COLO668 (cell line): ENCODE results near the gene AFF1.

Experiments used
- DNase-seq: peaks from one replicate; lab custom pipeline; 2025; ENCODE audit not compliant: unreplicated experiment; lab: John Stamatoyannopoulos, UW

AFF1 gene

DNA sequence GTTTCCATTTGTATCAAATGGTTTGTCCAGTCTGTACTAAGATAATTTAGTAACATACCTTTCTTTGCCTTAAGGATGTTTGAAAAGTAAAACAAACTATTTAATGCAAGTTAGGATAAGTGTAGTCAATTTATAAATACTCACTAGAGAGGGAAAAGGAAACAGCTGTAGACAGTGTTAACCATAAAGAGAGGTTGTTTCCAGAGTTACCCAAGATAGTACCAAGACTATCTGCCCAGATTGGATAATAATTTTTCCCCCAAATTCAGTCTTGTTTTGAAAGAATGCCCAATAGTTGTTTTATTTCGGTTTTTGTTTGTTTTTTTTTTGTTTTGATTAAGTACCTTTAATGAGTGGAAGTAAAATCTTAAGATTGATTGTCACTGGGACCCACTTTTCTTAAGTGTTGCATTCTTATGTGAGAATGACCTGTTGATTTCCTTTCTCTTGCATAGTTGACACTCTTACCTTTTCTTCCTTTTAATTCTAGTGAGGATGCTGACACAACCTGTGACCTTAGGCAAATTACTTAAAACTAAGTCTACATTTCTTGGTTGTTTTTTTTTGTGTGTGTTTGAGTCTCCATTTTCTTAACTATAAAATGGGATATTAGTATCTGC, 12.8 kb downstream of the AFF1 start:
- no peak for DNase-seq

DNA sequence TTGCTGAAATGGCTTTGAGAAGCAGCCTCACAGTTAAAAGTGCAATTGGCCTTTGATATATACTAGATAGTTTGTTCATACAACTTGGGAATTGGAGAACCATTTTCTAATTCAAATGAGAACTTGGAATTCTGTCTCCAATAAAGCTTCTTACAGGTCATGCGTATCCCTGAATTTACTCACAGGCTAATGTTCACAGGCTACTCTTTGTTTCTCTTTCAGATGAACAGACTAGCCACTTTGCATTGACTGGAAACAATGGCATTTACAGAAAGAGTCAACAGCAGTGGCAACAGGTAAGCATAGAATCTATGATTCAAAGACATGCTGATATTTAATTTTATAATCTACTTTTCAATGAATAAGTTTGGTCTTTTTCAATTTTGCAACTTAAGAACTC, 13.5 kb downstream of the AFF1 start:
- DNase-seq: no peak

DNA sequence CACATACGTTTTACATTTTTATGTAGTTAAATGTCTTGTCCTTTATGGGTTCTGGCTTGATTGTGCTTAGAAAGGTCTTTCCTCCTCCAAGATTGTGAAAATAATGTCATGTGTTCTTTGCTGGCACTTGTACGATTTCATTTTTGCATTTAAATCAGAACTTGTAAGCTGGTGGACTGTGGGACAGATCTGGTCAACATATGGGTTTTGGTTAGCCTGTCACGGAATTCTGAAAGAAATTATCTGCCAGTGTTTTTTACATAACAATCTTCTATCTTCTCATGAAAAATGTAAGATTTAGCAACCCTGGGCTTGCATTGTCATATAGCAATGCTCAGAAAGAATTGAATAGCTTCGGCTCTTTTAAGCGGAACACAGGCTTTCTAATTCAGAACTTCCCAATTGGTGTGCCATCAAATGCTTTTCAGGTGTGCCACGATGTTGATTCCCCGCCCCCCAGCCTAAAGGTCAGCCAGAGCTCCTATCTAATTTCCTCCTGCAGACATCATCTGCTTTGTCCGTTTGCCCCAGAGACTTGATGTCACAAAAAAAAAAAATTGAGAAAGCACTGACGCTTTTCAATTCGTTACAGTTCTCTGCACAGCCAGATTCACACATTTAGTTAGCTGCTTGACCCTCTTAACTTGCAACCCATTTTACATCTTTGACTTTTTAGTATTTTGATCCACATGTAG, 16.2 kb downstream of the AFF1 start:
- DNase-seq: no peak

DNA sequence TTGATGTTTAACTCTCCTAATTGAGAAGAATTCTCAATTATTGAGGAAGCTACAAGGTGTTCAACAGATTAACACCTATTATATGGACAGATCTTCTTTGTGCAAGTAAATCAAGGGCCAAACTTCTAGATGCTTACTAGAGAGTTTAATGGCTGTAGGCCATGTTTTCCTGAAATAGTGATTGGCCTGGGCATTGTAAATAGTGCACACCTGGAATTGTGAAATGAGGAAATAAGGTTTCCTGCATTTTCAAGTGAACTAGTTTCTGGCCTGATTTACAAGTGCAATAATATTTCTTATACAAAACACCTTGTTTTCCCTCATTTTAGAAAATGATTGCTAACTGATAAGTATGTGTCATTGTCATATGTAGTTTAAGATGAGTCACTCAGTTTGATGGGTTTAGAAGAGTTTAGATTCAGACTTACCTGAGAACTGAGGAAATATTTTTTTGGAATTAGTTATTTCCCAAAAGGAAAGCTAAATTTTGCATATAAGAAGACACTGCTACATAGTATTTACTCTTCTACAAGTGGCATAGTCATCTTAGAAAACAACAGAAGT, 21.2 kb downstream of the AFF1 start:
- DNase-seq: no peak

DNA sequence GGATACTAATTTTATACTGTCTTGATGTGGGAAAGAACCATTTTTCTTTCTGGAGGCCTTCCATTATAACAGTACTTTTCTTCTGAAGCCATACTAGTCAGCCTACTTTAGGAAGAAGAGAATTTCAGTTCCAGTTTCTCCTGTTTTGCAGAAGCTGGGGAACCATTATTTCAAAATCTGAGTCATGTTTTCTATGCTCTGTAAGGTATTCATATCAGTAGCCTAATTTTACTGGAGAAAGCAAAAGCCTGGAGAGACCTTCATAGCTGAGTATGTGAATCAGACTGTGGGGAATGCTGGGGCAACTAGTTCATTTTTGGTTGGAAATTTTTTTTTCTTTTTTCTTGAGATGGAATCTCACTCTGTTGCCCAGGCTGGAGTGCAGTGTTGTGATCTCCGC, 22.4 kb downstream of the AFF1 start:
- DNase-seq: no peak

DNA sequence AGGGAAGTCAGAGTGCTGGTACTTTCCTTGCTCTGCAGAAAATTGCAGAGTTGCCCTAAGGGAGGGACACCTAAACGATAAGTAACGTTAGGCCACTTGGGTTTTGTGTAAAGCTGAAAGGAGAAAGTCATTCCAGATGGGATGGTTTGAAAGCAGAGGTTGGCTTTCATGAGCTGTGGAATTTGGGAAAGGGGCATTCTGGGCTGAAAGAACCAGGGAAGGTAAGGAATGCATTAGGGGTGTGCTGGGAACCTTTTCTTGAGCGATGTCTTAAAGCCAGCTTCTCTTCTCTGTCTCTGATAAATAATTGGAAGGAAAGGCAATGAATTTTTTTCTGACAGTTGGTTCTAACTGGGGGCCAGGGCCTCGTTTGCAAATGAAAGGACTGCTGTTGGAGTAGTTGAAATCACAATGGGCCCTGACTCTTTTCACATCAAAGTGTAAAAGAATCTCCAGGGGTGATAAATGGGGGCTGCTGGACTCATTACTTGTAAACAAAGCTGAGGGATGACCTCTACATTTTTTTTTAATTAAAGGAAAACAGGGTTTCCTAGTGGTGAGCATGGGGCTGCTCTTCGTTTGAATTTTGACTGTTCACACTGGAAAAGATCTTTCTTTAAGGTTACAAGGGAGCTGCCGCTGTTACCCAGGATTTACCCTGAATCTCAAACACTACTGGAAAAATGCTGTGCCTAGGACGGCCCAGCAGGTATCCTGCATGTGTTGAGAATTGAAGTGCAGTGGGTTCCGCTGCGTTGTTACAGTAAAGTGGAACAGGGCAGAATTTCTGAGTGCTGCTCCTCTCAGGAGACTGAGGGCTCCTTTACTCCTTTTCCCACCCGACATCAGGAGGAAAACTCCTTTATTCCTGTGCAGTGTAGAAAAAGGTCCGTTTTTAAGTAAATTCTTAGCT, 25.0 kb downstream of the AFF1 start:
- DNase-seq: no peak

DNA sequence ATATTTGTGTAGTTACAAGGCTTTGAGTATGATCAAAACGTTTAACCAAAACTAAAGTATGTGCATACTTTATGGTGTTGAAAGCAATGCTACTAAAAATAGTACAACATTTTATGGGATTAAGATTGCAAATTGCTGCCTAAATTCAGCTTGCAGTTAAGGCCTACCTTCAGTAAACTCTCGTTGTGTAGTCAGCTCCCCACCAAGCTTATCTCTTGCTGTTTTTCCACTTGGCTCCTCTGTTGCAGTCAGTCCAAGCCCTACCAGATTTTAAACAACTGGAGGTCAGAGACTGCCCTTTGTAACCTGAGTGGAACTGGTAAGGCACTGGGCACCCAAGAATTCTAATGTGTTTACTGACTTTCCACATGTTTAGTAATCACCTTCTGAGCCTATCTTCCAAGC, 25.7 kb downstream of the AFF1 start:
- no peak for DNase-seq

DNA sequence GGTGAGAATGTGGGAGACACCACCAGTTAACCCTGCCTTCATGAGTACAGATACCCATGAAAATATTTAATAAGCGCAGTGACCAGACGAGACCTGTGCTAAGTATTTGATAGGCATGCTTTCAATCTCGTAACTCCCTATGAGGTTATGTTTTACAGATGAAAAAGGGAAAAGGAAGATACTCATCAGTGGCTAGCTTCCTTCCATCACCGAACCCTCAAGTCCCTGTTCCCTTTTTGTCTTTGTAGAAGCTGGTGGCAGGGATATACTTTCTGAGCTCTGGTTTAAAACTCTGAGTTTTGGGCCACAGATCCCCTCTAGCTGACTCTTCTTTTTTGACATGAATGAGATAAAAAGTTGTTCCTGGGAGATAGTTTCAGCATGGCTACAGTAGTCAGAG, 26.3 kb downstream of the AFF1 start:
- no peak for DNase-seq

DNA sequence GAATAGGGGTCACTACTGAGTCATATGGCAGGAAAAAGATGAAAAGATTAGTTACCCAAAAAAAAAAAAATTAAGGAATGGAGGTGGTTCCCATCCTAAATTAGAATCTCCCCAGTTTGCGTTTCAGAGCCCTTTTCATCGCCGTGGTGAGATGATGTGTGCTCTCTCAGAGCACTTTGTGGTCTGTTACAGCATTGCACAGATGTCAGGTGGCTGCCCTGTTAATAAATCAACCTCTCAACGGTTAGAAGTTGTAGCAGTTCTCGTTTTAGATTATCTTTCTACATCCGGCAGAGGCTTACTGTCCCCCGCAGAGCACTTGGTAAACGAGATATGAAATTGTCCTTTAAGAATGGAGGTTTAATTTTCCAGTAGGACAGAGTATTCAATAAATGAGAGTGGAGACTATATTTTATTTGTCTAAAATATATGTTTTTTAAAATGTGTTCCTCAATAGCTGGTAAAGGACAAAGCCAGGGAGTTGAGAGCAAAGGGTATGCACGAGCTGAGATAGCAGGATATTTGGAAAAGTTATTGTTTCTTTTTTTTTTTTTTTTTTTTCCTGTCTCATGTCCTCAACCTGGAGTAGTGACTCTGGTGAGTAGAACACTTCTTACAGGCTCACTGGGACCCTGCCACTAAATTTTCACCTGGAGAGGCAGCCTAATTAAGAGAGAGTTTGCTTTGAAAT, 26.9 kb downstream of the AFF1 start:
- DNase-seq: peak; percentile 54

DNA sequence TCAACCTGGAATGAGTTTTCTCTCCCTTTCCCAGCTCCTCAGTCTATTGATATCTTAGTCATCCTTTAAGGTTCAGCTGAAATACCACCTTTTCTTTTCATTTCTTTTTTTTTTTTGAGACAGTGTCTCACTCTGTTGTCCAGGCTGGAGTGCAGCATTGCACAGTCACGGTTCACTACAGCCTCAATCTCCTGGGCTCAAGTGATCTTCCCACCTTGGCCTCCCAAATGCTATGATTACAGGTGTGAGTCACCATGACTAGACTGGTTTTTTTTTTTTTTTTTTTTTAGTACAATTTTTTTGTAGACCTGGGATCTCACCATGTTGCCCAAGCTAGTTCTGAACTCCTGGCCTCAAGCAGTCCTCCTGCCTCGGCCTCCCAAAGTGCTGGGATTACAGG, 28.9 kb downstream of the AFF1 start:
- no peak for DNase-seq

DNA sequence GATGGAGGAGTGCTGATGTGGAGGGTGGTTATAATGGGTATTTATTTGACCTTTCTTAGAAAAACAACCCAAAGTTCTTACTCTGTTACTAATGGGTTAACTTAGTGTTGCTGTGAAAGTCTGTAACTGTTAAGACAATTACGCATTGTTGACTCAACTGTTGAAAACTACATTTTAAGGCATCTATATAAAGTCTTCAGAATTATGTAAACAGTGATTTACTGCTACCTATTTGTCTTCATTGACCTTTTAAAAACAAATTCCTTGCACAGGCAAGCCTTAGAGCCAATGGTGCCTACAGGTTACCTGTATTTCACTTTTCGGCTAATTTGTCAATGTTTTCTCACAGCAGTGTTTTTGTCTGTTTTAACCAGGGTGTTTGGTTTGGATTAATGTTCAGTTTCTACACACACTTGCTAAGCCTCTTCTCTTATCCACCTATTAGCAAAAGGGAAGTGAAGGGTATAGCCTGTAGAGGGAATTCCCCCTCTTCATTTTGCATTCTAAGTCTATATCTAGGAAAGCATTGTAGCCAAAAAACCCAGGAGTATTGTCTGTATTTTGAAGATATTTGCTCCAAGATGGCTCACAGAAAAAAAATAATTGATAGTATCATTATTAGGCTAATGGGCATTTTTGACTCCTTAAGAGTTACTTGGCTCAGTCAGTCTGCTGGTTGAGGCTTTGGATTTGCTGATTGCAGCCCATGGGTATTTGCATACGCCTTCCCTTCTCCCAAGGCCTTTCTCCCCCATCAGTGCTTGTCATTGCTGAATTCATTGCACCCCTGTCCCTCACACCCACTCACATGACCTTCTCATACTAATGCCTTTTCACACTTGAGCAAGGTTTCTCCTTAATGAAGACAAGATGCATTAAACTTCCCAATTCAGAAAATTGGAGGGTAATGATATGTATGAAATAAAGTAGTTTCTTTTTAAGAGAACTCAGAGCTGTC, 30.5 kb downstream of the AFF1 start:
- no peak for DNase-seq

DNA sequence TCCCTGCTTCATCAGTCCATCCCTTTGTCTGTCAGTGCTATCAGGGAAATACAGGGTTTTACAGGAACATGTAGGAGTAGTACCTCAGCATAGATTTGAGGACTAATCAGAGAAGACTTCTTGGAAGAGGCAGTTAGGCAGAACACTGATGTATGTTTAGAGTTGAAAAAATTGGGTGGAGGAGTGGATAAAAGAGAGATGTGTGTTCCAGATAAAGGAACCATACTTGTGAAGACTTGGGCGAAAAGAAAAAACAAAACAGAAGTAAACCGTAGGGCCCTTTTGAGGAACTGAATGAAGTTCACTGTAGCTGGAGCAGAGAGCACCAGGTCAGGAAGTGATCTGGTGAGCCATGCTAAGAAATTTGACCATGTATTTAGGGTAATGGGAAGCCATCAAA, 32.3 kb downstream of the AFF1 start:
- DNase-seq: no peak

DNA sequence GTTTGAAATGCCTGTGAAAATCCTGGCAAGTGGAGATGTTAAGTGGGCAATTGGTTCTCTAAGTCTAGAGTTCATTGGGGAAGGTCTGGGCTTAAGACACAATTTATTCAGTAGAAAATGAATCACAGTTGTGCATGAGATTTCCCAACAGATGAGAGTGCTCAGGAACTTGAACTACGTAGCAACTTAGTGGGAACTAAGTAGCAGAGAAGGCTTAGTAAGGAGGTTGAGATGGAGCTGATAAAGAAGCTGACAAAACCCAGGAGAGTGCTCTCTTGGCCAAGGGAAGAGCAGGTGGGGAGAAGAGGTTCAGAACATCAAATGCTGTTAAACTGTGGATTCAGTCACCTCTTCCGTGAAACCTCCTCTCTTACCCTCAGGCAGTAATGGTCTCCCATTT, 33.0 kb downstream of the AFF1 start:
- DNase-seq: no peak

DNA sequence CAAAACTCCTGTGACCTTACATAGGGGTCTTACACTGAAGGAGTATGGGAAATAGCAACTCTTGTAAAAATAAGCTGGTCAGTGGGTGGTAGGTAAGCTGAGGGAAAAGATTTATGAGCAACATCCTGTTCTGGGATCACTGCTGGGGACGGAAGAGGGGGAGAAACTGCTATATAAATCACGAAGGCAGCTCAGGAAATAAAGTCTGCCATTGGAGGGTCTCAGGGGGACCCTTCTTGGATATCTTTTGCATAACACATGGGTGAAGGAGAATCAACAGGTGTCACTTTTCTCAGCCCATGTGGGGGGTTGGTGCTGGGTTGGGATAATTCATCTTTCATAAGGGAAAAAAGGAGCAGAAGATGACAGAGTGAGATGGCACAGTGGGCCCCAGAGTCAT, 33.7 kb downstream of the AFF1 start:
- no peak for DNase-seq

DNA sequence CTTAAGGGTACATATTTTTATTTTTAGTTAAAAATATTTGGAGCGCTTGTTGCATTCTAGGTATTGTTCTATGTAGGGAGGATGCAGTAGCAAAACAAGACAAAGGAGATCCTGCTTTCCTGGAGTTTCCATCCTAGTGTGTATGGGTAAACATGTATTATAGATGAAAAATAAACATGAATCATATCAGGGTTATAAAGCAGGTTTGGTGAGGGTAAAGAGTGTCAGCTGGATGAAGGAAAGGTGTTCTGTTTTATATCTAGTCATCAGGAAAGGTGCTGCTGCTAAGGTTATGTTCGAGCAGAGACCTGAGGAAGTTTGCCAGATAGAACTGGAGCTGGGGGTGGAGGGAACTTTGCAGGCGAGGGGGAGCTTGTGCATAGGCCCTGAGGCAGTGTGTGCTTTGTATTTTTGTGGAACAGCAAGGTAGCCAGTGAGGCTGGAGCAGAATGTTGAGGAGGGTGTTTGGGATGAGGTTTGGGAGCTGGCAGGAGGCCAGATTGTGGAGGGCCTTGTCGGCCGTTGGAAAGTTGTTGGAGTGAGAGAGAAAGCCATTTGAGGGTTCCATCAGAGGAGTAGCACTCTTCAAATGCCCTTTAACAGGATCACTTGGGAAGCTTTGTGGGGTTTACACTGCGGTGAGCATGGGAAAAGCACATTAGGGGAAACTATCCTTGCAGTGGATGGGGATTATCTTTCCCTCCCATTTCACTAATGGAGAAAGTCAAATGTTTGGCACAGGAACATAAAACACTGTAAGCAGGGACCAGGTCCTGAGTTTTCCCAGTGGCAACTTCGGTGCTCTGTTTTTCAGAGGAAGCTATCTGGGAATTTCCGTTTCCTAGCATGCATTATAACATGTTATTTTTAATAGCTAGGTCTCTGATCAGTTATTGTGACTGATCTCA, 35.9 kb downstream of the AFF1 start:
- DNase-seq: peak; percentile 51

DNA sequence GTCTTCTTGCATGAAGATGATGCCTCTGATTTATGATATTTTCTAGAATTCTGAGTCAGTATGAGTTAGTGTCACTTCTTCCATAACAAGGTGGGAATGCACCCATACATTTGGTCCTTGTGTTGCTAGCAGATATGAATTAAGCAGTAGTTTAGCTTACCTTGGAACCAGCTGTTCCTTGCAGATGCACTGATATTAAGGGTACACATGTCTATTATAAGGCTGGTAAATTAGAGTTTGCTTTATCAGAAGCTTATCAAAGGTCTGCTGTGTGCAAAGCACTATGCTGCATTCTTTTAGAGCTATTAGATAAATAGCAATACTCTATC, 36.5 kb downstream of the AFF1 start:
- DNase-seq: no peak

DNA sequence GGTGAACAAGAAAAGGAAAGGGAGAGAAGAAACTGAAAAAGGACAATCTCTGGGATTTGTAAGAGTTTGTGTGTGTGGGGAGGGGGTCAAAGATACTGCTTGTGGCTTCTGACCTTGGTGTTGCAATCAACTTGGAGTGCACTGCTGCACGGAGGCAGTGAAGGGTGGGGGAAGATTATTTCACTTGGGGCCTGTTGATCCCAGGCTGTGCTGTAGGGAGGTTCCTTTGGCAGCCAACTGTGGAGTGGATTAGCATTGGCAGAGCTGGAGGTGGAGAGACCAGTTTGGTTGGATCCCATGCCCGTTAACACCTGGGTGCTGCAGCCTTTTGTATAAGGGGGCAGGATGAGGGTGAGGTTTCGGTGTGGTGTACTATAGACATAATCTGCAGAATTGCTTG, 38.2 kb downstream of the AFF1 start:
- DNase-seq: peak; percentile 45

DNA sequence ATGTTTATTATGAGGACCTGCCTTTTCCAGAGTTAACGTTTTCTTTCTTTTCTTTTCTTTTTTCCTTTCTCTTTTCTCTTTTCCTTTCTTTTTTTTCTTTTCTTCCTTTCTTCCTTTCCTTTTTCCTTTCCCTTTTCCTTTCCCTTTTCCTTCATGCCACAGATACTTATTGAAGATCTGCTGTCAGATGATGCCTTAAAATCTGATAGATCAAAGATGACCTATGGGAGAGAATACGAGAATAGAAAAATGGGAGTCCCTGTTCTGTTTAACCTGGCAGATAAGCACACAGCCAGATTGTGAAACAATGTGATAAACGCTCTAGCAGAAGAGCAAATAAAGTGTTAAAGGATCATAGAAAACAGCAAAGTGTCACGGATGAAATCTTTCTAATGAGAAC, 38.9 kb downstream of the AFF1 start:
- no peak for DNase-seq

DNA sequence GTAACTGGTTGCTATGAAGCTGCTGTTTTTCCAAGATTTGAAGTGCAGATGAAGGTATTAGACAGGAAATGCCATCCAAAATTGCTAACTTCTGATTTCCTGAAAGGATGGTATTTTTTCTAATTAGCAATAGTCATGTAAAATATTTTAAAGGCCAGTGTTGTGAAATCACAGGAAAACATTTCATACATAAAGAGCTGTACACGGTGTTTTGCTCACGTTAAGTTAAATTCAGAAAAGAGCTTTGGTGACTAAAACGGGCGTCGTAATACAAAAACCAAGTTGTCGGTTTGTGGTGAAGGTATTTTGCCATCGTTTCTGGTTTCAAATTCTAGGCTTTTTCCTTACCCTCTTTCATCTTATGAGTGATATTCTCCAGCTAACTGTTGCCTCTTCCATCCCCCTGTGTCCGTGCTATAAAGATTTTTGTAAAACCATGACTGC, 39.8 kb downstream of the AFF1 start:
- DNase-seq: no peak
